CD4-positive, alpha-beta T cell treated with Interleukin-21 for 1 hour (primary cell): ENCODE results near the gene RPLP1.

Source experiments
- DNase-seq: peaks from one replicate; pipeline ENCODE4 v3.0.0-alpha.2; 2020

The RPLP1 gene

DNA sequence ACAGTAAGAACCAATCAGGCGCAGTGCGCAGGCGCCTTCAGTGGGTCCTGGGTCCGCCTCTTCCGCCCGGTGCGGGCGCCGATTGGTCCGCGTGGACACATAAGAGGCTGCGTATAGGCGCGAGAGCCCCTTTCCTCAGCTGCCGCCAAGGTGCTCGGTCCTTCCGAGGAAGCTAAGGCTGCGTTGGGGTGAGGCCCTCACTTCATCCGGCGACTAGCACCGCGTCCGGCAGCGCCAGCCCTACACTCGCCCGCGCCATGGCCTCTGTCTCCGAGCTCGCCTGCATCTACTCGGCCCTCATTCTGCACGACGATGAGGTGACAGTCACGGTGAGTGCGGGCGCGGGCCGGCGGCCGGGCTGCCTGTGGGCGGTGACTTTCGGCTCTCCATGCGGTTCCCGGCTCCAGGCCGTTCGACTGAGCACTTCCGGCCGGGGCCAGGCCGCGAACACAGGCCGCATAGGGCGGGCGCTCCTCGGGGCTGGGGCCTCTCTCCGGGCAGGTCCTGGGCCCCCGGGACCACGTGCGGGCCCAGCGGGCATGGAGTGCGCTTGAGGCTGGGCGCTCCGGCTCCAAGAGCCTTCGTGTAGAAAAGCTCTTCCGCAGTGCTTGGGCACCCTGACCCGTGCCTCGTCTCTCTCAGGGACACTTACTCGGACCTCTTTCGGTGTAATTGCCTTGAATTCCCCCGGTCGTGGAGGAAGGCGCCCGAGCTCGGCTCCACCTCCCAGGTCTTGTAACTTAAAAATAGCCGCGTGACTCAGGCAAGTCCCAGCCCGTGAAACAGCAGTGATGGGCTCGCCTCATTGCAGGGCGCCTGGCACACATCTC, at the start of gene RPLP1:
Gene RPLP1 (plus strand): TSS at position 127 of the 830 bp plus-strand sequence. CDS start 131 bp downstream, at position 258.
- DNase-seq = peak; percentile 96

DNA sequence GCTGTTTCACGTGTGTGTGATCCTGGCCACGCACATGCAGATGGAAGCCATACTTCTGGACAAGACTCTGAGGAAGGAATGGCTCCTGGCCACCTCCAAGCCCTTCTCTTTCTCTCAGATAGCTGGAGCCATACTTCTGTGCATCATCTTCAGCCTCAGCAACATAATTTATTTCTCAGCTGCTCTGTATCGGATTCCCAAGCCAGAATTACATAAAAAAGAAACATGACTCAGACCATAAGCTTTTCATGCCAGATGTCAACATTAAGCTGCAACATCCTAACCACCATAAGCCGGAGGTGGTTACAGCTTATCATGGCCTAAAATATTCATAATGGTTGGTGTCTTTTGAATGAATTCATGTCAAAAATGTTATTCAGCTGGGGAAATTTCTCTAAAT, 49.0 kb upstream of the RPLP1 start:
- DNase-seq = no peak

DNA sequence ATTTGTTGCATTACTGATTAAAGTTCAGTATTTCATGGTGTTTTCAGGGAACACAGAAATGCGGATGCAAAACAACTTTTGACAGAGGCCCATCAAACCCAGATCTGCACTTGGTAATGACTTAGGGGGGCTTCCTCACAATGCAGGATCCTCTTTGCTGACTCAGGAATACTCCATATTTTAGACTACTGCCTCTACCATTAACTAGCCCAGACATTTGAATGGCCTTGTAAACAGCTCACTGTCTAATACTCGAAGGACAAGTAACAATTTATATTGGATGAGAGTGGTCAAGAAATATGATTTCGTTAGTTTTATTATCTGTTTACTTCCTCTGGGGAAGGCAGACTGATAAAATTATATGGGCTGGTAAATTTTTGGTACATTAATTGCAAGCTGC, 47.5 kb upstream of the RPLP1 start:
- DNase-seq = no peak

DNA sequence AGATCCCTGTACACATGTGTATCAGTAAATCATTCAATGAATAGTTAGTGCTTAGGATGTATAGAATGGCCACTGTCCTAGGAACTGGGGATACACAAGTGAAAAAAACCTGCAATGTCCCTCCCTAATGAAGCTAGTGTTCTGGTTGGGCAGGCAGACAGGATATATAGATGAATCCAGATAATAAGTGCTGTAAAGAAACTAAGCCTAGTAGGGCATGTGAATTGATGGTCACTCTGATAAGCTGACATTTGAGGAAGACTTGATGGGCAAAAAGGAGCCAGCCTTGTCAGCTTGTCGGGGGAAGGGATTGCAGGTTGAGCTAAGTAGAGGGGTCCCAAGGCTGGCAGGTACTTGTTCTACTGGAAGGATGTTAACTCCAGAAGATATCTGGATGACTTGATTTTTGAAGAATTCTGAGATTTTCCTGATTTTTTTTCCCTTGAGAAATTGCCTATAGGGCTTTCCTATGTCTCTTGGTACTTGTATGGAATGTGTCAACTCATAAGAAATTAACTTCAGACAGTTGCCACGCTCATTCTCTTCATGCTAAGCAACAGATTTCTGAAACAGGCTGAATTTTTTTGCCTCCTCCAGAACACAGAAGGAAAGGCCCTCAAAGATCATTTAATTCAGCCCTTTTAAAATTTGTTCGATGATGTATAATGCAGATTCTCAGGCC, 44.8 kb upstream of the RPLP1 start:
- DNase-seq = no peak

DNA sequence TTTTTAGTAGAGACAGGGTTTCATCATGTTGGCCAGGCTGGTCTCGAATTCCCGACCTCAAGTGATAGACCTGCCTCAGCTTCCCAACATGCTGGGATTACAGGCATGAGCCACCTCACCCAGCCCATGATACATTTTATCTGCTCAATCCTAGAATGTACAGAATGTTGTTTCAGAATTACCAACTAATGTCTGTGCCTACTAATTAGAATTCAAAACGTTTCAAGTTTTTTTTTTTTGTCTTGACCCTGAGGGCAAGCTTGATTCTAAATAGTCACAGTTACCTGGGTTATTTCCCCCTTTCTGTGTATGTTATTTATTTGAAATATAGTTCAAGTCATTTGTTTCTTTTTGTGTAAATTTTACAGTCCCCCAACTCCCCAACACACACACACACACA, 43.8 kb upstream of the RPLP1 start:
- DNase-seq = no peak

DNA sequence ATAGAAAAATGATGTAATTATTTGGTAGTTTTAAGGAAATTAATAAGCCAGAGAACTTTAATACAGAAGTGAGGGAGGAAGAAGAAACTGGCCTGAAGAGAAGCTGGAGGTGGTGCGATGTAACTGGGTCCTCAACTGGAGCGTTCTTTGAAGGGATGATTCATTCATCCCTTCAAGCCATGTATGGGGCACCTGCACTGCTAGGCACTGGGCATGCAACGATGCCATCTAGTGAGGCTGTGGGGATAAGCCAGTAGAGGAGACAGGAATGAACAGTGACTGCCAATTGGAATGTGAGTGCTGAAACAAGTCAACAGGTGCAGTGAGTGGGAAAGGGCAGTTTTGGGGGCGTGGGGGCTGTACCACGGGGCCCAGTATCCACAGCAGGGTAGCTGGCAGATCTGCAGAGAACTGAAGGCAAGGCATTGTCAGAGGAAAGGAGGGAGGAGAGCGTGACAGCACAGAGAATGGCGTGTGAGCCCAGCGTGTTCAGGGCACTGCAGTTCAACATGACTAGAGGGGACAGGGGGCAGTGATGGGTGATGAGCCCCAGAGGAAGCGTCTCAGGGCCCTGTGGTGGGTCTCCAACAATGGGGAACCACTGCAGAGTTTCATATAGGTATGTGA, 42.3 kb upstream of the RPLP1 start:
- DNase-seq = no peak

DNA sequence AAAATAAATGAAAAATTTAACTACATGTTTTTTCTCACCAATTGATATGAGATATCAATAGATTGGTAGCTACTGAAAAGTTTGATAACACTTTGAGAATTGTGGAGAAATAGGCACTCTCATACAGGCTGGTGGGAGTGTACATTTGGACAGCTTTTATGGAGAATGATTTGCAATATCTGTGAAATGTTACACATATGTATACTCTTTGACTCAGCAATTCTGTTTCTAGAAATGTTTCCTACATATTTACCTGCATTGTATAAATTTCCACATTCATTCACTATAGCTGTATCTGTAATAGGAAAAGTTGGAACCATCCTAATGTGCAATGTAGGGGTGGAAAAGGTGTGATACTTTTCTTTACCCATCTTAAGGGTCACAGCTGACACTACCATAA, 40.3 kb upstream of the RPLP1 start:
- no peak for DNase-seq

DNA sequence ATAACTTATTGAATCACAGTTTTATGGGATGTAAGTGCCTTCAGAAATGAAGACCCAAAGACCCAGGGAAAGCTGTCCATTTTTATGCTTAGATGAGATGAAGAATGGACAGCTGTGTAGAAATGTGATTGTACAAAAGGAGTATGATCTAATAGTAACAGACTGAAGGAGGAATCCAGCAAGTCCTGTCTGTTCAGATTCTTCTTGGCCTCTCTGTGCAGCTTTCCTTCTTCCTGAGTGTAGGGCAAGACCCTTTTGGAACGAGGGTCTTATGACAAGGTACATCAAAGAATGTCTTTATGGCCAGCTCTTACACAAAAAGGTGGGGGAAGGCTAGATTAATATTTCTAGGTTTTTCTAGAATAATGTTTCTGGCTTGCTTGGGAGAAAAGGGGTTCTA, 39.9 kb upstream of the RPLP1 start:
- DNase-seq = no peak

DNA sequence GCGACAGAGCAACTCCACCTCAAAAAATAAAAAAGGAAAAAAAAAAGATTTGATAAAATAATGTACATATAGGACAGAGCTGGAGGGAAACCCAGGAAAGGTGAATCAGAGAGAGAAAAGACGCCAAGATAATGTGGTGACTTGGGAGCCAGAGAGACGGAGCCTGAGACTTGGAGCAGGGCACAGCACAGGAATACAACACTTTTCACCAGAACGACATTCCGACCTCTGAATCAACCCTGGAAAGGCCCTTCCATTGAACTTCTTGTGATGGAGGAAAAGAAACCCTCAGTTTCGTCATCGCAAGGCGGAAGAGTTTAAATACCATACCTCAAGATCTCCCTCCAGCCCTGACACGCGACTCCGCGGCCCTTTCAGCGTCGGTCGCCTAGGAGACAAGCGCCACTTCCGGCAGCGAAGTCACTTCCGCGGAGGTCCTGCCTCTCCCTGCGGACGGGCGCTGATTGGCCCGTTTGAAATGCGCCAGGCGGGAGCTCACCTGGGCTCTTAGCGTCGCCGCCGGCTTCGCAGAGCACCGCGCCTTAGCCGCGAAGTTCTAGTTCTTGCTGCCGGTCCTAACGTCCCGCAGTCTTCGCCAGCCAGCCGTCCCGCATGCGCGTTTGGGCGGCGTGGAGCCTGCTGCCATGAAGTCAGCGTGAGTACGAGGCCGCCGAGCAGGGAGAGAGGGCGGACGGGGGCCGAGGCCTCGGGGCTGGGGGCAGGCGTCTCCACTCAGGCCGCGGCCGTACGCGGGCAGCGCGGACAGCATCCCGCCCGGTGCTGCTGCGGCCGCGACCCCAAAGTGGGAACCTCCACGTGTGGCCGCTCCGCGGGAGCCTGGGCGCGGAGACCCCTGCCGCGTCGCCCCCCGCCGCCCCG, 38.6 kb upstream of the RPLP1 start, which contains the start of gene KIF23:
Gene KIF23 (plus strand): TSS at position 528 of the 879 bp plus-strand sequence. CDS start 117 bp downstream, at position 645.
- peak; percentile 94 for DNase-seq

DNA sequence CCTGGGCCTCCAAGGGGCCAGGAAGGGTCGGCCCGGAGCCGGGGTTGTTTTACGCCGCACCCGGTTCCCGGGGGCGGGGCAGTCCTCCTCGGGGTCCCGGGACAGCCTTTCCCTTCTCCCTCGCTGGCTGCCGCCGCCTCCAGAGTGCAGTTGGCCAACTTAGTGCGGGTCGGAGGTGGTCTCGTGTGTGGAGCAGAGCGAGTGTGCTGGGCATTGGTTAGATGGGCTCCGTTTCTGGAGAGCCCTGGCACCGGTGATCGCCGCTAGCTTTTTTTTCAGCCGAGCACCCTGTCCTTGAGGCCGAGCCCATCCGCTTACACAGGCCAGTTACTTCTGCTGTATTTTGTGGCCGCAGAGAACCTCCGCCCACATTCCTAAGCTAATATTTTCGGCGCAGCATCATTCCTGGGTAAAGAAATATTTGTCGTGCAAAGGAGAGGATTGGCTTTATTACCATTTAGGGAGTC, 37.9 kb upstream of the RPLP1 start:
- DNase-seq = peak; percentile 2

DNA sequence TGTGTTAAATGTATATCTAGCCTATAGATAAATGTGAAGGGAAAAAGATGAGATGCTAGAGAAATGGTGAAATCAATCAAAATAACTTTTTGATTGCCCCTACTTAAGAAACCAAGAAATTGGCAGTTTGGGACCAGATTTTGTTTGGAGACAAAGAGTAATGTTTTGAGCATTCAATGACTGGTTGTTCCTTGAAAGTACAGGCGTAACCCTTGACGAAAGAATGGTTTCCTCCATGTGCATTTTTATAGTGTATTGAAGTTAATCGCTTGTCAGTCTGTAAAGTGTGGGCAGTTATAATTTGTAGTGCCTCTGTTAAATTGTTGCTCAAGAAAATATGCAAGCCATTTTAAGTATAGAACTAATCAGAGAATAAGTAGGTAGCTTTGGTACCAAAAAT, 37.2 kb upstream of the RPLP1 start:
- DNase-seq = no peak

DNA sequence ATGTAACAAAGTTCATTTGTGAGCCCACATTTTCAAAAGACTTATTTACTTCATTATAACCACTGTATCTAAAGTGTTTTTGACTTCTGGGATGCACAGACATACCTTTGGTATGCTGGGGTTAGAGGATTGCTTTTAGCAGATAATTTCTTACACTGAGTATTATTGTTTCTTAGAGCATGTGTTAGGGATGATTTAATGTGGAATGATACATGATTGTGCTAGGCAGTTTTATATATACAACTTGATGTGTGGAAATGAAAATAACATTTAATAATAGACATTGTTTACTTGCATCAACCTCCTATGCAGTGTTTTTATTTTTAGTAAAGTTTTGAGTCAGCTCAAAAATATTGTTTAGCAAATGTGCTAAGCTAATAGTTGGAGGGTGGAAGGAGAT, 35.0 kb upstream of the RPLP1 start:
- DNase-seq = no peak

DNA sequence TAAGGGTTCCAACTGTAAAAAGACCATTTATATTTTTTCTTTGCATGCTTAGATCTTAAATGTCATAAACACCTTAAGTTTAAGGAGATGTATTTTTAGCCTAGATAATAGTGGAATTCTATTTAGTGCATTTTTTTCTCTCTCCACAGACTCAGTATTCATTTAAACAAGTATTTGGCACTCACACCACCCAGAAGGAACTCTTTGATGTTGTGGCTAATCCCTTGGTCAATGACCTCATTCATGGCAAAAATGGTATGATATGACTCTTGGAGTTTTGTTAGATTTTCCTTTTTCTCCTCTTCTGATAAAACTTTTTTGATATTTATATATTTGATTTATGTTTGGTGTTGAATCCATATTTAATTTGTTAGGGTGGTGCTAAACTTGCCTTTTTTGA, 31.1 kb upstream of the RPLP1 start:
- no peak for DNase-seq

DNA sequence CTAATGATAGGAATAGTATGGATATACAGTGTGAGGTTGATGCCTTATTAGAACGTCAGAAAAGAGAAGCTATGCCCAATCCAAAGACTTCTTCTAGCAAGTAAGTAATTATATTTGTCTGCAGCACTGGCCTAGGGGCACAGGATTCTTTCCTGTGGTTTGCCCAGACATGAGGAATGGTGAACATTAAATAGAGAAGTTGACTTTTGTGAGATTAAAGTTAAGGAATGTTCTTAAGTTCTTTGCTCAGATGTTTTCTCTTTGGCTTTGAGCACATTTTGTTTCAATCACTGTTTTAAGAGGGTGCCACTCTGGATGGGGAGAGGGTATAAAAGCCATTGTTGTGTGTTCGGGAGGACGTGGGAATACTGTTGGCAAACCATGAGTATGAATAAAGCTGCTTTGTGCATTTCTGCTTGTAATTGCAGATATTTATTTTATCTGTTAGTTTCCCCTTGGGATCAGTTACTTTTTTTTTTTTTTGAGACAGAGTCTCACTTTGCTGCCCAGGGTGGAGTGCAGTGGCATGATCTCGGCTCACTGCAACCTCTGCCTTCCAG, 30.2 kb upstream of the RPLP1 start:
- no peak for DNase-seq

DNA sequence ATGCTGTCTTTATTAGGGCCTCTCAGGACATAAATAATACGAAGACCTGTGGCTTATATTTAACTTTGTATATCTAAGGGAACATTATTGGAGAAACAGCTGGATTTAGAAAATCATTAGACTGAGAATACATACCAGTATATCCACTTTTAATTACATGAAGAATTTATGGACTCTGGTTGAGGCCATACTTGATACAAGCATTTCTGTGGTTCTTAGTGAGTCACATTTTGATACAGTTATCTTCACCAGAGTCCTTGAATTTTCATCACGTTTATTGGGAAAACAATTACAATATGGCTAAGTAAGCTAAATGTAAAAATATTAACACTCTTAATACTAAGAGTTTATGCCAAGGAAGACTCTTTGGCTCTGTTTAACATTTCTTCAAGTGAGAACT, 28.6 kb upstream of the RPLP1 start:
- DNase-seq = no peak

DNA sequence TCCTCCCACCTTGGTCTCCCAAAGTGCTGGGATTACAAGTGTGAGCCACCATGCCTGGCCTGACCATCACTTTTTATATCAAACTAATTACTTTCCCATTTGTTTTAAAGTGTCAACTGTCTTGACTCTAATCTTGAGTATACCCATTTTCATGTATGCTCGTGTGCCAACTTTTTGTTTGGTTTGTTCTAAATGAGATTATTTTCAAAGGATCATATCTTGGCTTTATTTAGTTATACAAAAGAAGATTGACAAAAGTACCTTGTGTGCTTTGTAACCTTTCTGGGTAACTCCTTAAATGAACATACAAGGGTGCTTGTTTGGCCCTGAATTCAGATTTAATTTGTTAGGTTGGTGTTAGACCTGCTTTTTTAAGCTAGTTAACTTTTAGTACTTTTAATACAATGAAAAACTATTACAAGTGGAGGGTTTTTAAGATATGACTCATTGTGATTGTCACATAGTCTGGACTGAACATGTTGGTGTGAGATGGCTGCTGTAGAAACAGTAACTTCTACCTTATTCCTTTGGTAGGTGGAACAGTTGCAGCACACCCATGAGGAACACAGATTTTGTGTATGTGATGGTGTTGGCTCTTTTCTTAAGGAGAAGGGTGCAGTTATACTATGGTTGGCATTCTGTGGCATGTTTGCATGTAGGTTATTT, 27.7 kb upstream of the RPLP1 start:
- DNase-seq = no peak

DNA sequence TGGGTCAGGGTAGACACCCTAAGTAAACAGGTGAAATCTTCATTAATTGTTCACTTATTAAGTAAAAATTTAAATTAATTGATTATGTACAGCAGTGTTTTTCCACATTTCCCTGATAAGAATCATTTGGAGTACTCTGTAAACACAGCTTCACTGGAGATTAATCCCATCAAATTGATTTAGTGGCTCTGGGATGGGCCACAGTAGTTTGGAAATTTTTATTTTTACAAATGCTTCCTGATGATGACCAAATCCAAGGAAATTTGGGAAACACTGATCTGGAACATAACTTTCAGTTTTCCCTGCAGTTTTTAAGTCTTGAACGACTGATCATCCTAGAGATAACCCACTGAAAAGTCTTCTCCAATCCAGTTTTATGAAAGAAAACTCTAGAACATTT, 18.8 kb upstream of the RPLP1 start:
- no peak for DNase-seq

DNA sequence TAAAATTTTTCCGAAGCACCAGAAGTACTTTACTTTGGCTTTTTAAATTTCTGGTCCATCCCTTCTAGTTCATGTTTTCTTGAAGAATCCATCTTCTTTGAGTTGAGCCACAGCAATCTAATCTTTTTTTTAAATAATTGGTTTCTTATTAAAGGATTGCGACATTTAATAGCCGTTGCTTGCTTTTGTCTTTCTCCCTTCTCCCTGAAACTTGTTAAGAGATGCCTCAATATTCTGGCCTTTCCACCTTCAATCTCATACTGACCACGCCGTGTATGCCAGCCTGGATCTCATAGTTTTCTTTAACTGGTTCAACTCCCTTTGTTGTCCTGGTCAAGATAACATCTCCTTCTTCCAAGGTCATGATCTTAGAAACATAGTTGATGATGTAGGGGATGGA, 18.4 kb upstream of the RPLP1 start:
- DNase-seq = no peak

DNA sequence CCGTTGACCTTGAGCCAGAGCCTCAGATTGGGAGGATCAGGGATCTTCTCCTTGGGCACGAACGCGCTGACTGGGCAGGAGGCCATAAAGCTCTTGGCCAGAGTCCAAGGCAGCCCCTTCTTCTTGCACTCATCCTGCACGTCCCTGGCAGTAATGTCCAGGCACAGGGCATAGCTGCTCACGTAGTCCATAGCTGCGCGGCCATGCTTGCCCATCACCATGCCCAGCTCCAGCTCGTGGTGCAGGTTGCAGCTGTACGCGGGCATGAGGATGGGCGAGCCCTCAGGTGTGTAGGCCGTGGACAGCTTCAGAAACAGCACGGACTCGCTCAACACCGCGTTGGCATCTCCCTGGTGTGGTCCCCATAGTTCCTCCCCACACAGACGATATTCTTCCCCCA, 17.9 kb upstream of the RPLP1 start:
- no peak for DNase-seq

DNA sequence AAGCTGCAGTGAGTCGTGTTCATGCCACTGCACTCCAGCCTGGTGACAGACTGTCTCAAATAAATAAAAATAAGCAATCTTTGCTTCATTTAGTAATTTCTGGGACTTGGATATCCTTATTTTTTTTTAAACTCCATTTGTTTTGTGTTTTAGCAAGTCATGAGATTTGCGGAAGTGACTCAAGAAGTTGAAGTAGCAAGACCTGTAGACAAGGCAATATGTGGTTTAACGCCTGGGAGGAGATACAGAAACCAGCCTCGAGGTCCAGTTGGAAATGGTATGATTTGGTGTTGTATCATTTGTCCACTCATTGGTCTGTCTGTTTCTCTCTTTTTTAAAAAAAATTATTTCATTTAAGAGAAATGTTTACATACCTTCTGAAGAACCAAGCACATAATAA, 16.6 kb upstream of the RPLP1 start:
- no peak for DNase-seq

DNA sequence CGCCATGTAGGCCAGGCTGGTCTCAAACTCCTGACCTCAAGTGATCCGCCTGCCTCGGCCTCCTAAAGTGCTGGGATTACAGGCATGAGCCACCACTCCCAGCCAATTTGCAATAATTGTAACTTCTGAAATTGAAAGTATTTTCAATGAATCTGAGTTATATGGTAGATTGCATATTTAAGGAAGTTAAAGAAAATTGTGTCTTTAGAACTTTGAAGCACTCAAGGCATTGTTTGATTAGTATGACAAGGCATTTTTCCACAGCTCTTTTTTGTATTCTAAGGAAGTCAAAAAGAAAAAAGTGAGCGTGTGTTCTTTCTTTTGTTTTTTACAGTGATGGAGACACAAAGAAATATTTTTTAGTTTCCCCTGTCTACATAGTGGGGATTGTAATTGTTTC, 15.7 kb upstream of the RPLP1 start:
- no peak for DNase-seq

DNA sequence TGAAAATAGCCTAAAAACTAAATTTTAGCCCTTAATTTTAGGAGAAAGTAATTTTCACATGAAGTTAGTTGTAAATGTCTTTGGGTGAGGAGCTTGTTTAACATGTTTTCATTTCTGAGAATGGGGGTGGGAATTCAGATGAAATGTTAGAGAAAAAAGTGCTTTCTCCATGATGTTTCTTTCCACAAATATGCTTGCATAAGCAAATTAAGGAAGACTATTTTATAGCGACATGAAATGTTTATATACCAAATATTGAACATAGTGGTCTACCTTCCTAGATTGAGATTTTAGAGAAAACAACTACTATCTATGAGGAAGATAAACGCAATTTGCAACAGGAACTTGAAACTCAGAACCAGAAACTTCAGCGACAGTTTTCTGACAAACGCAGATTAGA, 13.0 kb upstream of the RPLP1 start:
- no peak for DNase-seq
